NCI-H2196 treated with DMSO at 0.1 percent for 48 hours (cell line): ENCODE results near the gene PPP1R9B.

Experiments
- DNase-seq: peaks from one replicate; lab custom pipeline; 2025; ENCODE audit not compliant: unreplicated experiment; lab: John Stamatoyannopoulos, UW

Gene PPP1R9B

GRCh38 chr17:50128441-50129352 is 21.8 kb downstream of the PPP1R9B start:
- no peak for DNase-seq

- DNase-seq, result no peak
Measured at GRCh38 chr17:50127697-50128361, 22.6 kb downstream of the PPP1R9B start.

- no peak for DNase-seq
Measured at GRCh38 chr17:50125420-50125997, 25.0 kb downstream of the PPP1R9B start.

GRCh38 chr17:50123649-50124349 is 26.7 kb downstream of the PPP1R9B start:
- DNase-seq, result no peak

GRCh38 chr17:50122945-50123344 is 27.5 kb downstream of the PPP1R9B start:
- no peak for DNase-seq

- no peak for DNase-seq
Measured at GRCh38 chr17:50120475-50121253, 29.8 kb downstream of the PPP1R9B start.

- no peak for DNase-seq
Measured at GRCh38 chr17:50118828-50119218, 31.7 kb downstream of the PPP1R9B start.

- DNase-seq, result no peak
Measured at GRCh38 chr17:50118076-50118827, 32.2 kb downstream of the PPP1R9B start.

GRCh38 chr17:50117202-50118051 is 33.0 kb downstream of the PPP1R9B start:
- no peak for DNase-seq

GRCh38 chr17:50115756-50116155 is 34.7 kb downstream of the PPP1R9B start:
- DNase-seq, result no peak

GRCh38 chr17:50114849-50115357 is 35.6 kb downstream of the PPP1R9B start:
- peak; percentile 35 for DNase-seq

GRCh38 chr17:50114401-50114800 is 36.1 kb downstream of the PPP1R9B start:
- DNase-seq, result no peak

- no peak for DNase-seq
Measured at GRCh38 chr17:50113624-50114320, 36.7 kb downstream of the PPP1R9B start.

- no peak for DNase-seq
Measured at GRCh38 chr17:50112694-50113093, 37.8 kb downstream of the PPP1R9B start.

GRCh38 chr17:50111673-50112655 is 38.5 kb downstream of the PPP1R9B start:
- no peak for DNase-seq

- DNase-seq, result no peak
Measured at GRCh38 chr17:50110591-50111349, 39.7 kb downstream of the PPP1R9B start.
